ENCODE results near the gene EMC9.

EMC9 gene, protein sequence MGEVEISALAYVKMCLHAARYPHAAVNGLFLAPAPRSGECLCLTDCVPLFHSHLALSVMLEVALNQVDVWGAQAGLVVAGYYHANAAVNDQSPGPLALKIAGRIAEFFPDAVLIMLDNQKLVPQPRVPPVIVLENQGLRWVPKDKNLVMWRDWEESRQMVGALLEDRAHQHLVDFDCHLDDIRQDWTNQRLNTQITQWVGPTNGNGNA

GRCh38 chr14:24141097-24141880 lies at the start of gene EMC9:
TSS of gene EMC9 (minus strand) at chr14:24141591. CDS start at chr14:24141304, 287 bp downstream.
- DNase-seq = peak; percentile 99

GRCh38 chr14:24190416-24190815 lies 49.0 kb upstream of the EMC9 start:
- DNase-seq = no peak

DNA sequence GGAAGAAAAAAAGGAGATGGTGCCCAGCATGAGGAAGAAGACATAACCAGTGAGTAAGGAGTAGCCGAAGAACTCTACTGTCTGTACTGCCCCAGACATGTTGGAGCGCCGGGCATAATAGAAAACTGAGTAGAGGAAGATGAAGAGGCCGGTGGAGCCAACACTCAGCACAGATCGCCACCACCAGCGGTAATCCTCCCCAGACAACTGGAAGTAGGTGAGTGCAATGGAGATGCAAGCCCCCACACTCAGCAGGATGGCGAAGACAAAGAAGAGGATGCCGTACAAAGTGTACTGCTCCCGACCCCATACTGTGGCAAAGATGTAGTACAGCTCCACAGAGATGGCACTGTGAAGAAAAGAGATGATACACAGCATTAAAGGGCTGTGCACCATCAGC lies 48.1 kb upstream of the EMC9 start:
- DNase-seq = no peak

GRCh38 chr14:24189059-24189375 lies 47.6 kb upstream of the EMC9 start:
- no peak for DNase-seq

- DNase-seq = peak; percentile 92
Observed at GRCh38 chr14:24188251-24189058, 47.1 kb upstream of the EMC9 start, which contains the start of gene IPO4. TSS of gene IPO4 (minus strand) at chr14:24188816. CDS start at chr14:24188787, 29 bp downstream.

GRCh38 chr14:24187539-24187915 lies 46.1 kb upstream of the EMC9 start:
- DNase-seq = no peak

DNA sequence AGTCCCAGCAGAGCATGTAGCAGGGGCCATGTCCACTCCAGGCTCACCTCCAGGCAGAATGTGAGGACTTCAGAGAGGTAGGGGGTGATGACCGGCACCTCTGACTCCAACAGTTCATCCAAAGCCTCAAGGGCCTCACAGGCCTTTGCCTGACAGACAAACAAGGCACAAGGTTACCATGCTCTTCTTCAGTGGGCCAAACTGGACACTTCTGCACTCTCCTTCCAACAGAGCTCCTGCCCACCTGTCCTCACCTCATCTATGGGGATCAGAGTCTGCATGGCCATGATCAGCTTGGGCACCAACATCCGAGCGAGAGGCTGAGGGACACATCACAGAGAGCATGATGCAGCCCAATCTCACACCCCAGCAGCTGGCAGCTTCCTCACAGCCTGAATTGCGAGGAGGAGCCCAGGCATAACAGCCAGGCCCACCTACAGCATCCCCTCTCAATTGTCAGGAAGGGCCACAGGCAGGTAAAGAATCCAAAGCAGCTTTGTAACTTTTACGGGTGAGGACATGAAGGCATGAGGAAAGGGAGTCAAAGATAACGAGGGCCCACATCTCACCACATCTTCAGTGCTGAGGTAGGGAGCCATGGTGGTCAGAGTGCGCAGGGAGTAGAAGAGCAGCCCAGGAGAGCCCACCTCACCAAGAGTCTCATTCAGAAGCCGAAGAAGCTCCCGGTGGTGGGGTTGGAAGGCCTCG lies 45.6 kb upstream of the EMC9 start:
- DNase-seq = no peak

DNA sequence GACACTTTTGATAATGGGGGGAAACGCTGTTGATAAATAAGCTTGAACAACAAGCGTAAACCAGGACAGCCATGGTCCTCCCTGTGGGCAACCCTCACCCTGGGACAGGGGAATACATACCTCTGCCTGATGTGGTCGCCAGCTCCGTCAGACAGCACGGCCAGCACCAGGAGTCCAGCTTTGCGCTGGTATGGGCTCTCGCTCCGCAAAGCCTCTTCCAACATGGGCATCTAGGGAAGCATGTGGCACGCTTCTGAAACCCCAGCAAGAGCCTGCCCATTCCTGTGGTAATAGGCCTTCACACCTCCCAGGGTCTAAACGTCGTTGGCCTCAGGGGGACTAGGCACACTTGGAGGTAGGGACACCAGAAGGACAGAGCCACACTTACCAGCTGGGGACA lies 44.4 kb upstream of the EMC9 start:
- DNase-seq = no peak

DNA sequence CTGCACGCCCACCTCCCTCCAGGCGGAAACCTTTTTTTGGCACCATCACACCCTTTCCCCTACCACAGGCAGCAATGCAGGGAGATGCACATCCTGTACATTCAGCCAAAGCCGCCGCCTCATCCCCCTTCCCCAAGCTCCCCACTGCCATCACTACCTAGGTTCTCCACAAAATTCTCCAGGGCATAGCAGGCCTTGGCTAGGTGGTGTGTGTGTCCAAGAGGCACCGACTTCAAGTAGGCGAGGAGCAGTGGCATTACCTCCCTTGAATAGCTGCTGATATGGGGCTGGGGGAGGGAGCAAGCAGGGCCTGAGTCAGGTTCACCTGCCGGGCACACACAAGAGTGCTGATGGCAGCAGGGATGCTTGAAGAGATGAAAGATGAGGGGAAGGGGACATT lies 43.6 kb upstream of the EMC9 start:
- no peak for DNase-seq

- no peak for DNase-seq
Observed at GRCh38 chr14:24184104-24184970, 42.9 kb upstream of the EMC9 start.

DNA sequence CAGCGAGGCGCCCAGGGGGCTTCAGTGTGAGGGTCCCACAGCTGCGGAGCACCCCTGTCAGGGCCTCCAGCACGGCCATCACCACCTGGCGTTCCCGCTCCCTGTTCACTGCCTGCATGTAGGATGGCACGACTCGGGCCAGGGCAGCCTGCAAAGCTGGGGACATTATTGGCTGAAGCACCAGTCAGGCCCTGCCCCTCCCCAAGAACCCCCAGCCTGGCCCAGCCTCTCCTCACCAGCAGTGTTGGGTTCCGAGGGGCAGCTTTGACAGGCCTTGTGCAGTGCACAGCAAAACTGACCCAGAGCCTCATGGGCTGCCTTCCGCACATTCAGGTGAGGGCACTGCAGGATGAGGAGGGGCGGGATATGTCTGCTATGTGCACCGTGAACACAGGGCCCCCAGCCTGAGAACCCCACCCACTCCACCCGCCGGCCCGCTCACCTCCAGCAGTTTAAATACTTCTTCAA lies 41.7 kb upstream of the EMC9 start:
- no peak for DNase-seq

- DNase-seq = no peak
Observed at GRCh38 chr14:24182110-24182882, 40.9 kb upstream of the EMC9 start.

DNA sequence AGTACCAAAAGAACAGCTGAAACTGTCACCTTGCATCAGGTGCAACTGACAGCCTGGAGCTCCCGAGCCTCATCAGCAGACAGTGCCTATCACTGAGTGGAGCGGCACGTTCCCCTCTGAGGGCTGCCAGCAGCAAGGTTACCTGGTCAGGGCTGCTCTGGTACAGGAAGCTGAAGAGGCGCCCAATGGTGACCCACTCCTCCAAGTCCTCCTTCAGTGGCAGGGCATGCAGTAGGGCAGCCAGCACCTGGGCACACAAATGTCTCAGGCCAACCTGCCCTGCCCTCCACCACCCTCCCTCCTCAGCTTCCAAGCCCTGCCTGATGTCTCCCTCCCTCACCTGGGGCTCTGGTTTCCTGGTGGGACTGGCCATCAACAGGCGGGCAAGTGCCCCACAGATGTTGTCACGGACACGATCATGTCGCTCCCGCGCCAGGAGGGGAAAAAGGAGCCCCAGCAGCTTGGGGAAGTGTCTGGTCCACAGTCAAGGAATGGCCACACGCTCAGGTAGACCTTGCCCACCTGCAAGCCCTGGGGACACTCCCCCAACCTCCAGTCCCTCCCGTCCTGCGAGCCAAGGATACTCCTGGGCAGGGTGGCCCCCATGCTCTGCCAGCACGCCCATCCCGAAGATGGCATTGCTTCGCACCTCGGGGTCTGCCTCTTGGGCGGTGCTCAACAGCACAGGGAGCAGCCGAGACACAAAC lies 40.1 kb upstream of the EMC9 start:
- no peak for DNase-seq

DNA sequence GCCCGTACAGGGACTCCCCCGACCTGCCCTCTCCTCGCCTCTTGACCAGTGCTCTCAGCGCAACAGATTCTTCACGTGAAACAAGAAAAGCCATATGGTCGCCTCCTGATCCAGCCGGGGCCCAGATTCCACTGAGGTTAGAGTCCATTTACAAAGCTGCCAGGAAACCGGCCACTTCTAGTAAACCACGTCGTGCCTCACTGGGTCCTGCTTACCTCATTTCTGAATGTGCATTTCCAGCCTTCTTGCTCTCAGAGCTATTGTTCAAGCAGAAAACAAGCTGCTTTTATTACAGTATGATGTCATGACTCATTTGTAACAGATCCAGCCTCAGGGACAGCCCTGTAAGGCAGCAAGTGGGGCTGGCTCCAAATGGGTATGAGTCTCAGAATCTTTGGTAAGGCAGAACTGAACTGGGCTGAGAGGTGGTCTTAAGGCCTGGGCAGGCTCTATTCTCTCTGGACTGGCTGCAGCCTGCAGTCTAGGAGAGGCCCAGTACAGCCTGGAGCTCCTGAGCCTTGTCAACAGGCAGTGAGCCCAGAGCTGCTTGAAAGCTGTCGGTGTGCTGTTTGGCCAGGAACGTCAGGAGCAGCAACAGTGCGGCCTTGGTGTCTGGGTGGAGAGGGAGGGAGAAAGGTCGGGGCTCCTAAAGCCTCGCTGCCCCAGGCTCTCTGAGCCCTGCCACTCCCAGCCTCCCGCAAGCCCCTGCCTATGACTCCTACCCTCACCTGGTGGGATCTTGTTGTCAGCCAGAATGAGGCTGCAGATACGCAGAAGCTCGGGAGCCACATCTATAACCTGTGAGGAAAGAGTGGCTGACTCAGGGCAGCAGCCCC lies 38.8 kb upstream of the EMC9 start:
- no peak for DNase-seq

GRCh38 chr14:24179294-24179960 lies 38.0 kb upstream of the EMC9 start:
- no peak for DNase-seq

DNA sequence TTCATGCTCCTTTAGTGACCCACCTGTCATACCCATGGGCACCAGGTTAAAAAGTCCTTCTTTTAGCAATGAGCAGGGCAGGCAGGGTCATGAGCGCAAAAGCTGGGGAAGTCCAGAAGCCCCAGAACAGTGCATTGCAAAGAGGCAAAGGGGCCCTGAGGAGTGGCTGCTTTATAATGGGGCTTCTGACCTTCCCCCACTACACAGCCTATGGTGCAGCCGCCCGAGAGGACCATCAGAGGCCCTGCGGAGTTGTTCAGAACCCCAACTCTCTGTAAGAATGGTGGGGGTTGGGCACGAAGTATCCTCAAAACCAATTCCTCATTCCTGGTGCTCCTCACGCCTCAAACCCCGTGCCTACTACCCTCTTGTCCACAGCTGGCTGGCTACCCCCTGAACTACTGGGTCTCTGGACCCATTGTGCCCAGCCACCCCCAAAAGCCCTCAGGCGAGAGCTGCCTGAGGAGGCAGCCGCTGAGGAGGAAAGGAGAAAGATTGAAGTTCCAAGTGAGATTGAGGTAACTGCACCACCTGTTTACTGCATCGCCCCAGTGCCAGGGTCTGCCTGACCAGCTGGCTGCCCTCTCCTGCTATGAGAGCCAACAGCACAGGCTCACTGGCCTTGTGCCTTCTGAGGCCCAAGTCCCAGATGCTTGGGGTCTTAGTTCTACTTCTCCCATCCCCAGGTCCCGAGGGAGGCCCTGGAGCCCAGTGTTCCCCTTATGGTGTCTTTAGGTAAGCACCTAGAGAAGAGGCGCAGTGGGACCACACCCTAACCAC lies 37.2 kb upstream of the EMC9 start:
- DNase-seq = no peak

GRCh38 chr14:24177891-24178290 lies 36.5 kb upstream of the EMC9 start:
- no peak for DNase-seq

Data from stimulated activated CD4-positive, alpha-beta T cell treated with anti-CD3 and anti-CD28 coated beads, Interleukin-4, amount 100 ng/mL, for 1 hour (primary cell).